ENCODE data around the gene ABLIM2.

ABLIM2 gene

GRCh38 chr4:8115916-8116315 is 42.7 kb downstream of the ABLIM2 start:
- DNase-seq: no peak

GRCh38 chr4:8115203-8115520 is 43.5 kb downstream of the ABLIM2 start:
- no peak for DNase-seq

GRCh38 chr4:8114456-8115202 is 44.0 kb downstream of the ABLIM2 start:
- DNase-seq: no peak

GRCh38 chr4:8113611-8114377 is 44.8 kb downstream of the ABLIM2 start:
- no peak for DNase-seq

GRCh38 chr4:8112672-8113071 is 45.9 kb downstream of the ABLIM2 start:
- DNase-seq: no peak

- no peak for DNase-seq
Measured at GRCh38 chr4:8112036-8112576, 46.5 kb downstream of the ABLIM2 start.

GRCh38 chr4:8110071-8110986 is 48.3 kb downstream of the ABLIM2 start:
- no peak for DNase-seq

GRCh38 chr4:8109406-8110065 is 49.1 kb downstream of the ABLIM2 start:
- DNase-seq: no peak

- no peak for DNase-seq
Measured at GRCh38 chr4:8108991-8109390, 49.6 kb downstream of the ABLIM2 start.

GRCh38 chr4:8108261-8108660 is 50.4 kb downstream of the ABLIM2 start:
- DNase-seq: no peak

- no peak for DNase-seq
Measured at GRCh38 chr4:8107146-8107657, 51.4 kb downstream of the ABLIM2 start.

- DNase-seq: no peak
Measured at GRCh38 chr4:8106451-8107025, 52.1 kb downstream of the ABLIM2 start.

- DNase-seq: no peak
Measured at GRCh38 chr4:8105306-8106100, 53.1 kb downstream of the ABLIM2 start.

- DNase-seq: no peak
Measured at GRCh38 chr4:8104491-8105305, 53.9 kb downstream of the ABLIM2 start.

- no peak for DNase-seq
Measured at GRCh38 chr4:8103421-8104390, 54.9 kb downstream of the ABLIM2 start.

GRCh38 chr4:8102831-8103230 is 55.8 kb downstream of the ABLIM2 start:
- no peak for DNase-seq

GRCh38 chr4:8102076-8102355 is 56.6 kb downstream of the ABLIM2 start:
- no peak for DNase-seq

GRCh38 chr4:8101213-8102075 is 57.2 kb downstream of the ABLIM2 start:
- DNase-seq: no peak
